Calu3 (cell line): Measurements from ENCODE around the gene CENPS. TPM values are rescaled to one million over a fixed set of nuclear protein-coding genes. Genes with fewer than 3 reads are reported as not detected.

Experiments used
- BruUV-seq: library from RNA; stranded (reverse); fragments of 400-500 nt; replicated peaks from 2 replicates; lab custom pipeline; 2021; lab: Mats Ljungman, UMichigan
- CTCF ChIA-PET: fragments of 300-600 bp; sonication (Branson Sonifier 250); formaldehyde crosslinking; loops from one replicate; lab custom pipeline; 2022; ENCODE audit warnings: antibody characterized with exemption; lab: Charles Lee
- DNase-seq: peaks from one replicate; pipeline ENCODE4 v3.0.0; 2022
- H3K27ac Mint-ChIP-seq: one replicate; pipeline ENCODE4 v1.8.0; 2022; ENCODE audit warnings: mixed read lengths; ENCODE audit not compliant: unreplicated experiment
- H3K27me3 Mint-ChIP-seq: one replicate; pipeline ENCODE4 v1.8.0; 2022; ENCODE audit warnings: mixed read lengths; ENCODE audit not compliant: unreplicated experiment
- H3K36me3 Mint-ChIP-seq: one replicate; pipeline ENCODE4 v1.8.0; 2022; ENCODE audit warnings: mild to moderate bottlenecking, moderate library complexity, mixed read lengths; ENCODE audit not compliant: insufficient read depth, unreplicated experiment
- H3K4me1 Mint-ChIP-seq: one replicate; pipeline ENCODE4 v1.8.0; 2022; ENCODE audit warnings: mild to moderate bottlenecking, low read depth, mixed read lengths; ENCODE audit not compliant: unreplicated experiment
- H3K4me3 Mint-ChIP-seq: one replicate; pipeline ENCODE4 v1.8.0; 2022; ENCODE audit warnings: mild to moderate bottlenecking, low read depth, moderate library complexity, mixed read lengths; ENCODE audit not compliant: unreplicated experiment
- H3K9me3 Mint-ChIP-seq: one replicate; pipeline ENCODE4 v1.8.0; 2022; ENCODE audit warnings: low read depth, mixed read lengths; ENCODE audit not compliant: unreplicated experiment
- intact Hi-C: fragments of 100-400 bp; cut with micrococcal nuclease; formaldehyde crosslinking; loops from one replicate; pipeline ENCODE4 v1.10.0; 2022; ENCODE audit not compliant: unreplicated experiment
- total RNA-seq: library from RNA; stranded (reverse); gene quantifications from 2 replicates; pipeline ENCODE4 v1.2.3, GENCODE V29; 2022
- TF ChIP-seq, protein P1 (sequence below): fragments of 200-600 bp; IDR thresholded peaks from one replicate; pipeline ENCODE4 v1.8.0; 2022; ENCODE audit warnings: antibody characterized with exemption; ENCODE audit not compliant: unreplicated experiment

Gene CENPS
- total RNA-seq, 1 experiment from 2014 or later = 18.0 TPM

- Mint-ChIP-seq H3K27ac (peak overlapping the region; percentile 58), H3K27me3 (no peaks in the 10 kb centered on the region), H3K4me3 (peak overlapping the region; percentile 83), H3K36me3 (peaks cover 40% of the 10 kb centered on the region), H3K9me3 (no peaks in the 10 kb centered on the region), H3K4me1 (no peaks in the 10 kb centered on the region)
- intact Hi-C loops = no loop called here
- TF ChIP-seq, protein P1, sequence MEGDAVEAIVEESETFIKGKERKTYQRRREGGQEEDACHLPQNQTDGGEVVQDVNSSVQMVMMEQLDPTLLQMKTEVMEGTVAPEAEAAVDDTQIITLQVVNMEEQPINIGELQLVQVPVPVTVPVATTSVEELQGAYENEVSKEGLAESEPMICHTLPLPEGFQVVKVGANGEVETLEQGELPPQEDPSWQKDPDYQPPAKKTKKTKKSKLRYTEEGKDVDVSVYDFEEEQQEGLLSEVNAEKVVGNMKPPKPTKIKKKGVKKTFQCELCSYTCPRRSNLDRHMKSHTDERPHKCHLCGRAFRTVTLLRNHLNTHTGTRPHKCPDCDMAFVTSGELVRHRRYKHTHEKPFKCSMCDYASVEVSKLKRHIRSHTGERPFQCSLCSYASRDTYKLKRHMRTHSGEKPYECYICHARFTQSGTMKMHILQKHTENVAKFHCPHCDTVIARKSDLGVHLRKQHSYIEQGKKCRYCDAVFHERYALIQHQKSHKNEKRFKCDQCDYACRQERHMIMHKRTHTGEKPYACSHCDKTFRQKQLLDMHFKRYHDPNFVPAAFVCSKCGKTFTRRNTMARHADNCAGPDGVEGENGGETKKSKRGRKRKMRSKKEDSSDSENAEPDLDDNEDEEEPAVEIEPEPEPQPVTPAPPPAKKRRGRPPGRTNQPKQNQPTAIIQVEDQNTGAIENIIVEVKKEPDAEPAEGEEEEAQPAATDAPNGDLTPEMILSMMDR = no peak
- no peak for DNase-seq
- no TSS peak for BruUV-seq
- CTCF ChIA-PET = interaction anchor here (0.6 to 0.7 kb wide), 3 partner anchors 45 to 749 kb away, joined by 3 to 4 read pairs (median 3); partner anchors contain the start of gene CENPS
Measured at GRCh38 chr1:10475510-10475909, 45.3 kb downstream of the CENPS start.

- BruUV-seq = no TSS peak
- Mint-ChIP-seq H3K27ac (no peak overlapping the region), H3K4me1 (no peaks in the 10 kb centered on the region), H3K27me3 (no peaks in the 10 kb centered on the region), H3K36me3 (peaks cover 20% of the 10 kb centered on the region), H3K9me3 (no peaks in the 10 kb centered on the region), H3K4me3 (no peak overlapping the region)
- no peak for DNase-seq
- TF ChIP-seq, protein P1 = no peak
- intact Hi-C loops = no loop called here
- CTCF ChIA-PET = no interaction called here
Measured at GRCh38 chr1:10479296-10479695, 49.1 kb downstream of the CENPS start.

- DNase-seq = no peak
- Mint-ChIP-seq H3K27ac (no peak overlapping the region), H3K9me3 (no peaks in the 10 kb centered on the region), H3K27me3 (no peaks in the 10 kb centered on the region), H3K36me3 (peaks cover 7% of the 10 kb centered on the region), H3K4me1 (no peaks in the 10 kb centered on the region), H3K4me3 (no peak overlapping the region)
- intact Hi-C loops = no loop called here
- CTCF ChIA-PET = no interaction called here
- no TSS peak for BruUV-seq
- TF ChIP-seq, protein P1 = no peak
Measured at GRCh38 chr1:10480614-10481013, 50.4 kb downstream of the CENPS start.

- BruUV-seq = no TSS peak
Measured at GRCh38 chr1:10484521-10484920, 54.3 kb downstream of the CENPS start.

More at GRCh38 chr1:10484521-10484920, 54.3 kb downstream of the CENPS start:
- intact Hi-C loops = no loop called here
- no peak overlapping the region for H3K4me3 Mint-ChIP-seq
- H3K9me3 Mint-ChIP-seq = no peaks in the 10 kb centered on the region
- H3K36me3 Mint-ChIP-seq = peaks cover 4% of the 10 kb centered on the region
- H3K27ac Mint-ChIP-seq = no peak overlapping the region
- CTCF ChIA-PET = no interaction called here
- TF ChIP-seq, protein P1 = no peak
- no peak for DNase-seq
- no peaks in the 10 kb centered on the region for H3K27me3 Mint-ChIP-seq
- H3K4me1 Mint-ChIP-seq = no peaks in the 10 kb centered on the region
